COLO668 (cell line): ENCODE measurements around the gene NRDC.
A peak's percentile ranks its signal among the peaks of the same experiment; 100 is the strongest.

ENCODE experiments used
- DNase-seq: peaks from one replicate; lab custom pipeline; 2025; ENCODE audit not compliant: unreplicated experiment; lab: John Stamatoyannopoulos, UW

Gene NRDC, protein sequence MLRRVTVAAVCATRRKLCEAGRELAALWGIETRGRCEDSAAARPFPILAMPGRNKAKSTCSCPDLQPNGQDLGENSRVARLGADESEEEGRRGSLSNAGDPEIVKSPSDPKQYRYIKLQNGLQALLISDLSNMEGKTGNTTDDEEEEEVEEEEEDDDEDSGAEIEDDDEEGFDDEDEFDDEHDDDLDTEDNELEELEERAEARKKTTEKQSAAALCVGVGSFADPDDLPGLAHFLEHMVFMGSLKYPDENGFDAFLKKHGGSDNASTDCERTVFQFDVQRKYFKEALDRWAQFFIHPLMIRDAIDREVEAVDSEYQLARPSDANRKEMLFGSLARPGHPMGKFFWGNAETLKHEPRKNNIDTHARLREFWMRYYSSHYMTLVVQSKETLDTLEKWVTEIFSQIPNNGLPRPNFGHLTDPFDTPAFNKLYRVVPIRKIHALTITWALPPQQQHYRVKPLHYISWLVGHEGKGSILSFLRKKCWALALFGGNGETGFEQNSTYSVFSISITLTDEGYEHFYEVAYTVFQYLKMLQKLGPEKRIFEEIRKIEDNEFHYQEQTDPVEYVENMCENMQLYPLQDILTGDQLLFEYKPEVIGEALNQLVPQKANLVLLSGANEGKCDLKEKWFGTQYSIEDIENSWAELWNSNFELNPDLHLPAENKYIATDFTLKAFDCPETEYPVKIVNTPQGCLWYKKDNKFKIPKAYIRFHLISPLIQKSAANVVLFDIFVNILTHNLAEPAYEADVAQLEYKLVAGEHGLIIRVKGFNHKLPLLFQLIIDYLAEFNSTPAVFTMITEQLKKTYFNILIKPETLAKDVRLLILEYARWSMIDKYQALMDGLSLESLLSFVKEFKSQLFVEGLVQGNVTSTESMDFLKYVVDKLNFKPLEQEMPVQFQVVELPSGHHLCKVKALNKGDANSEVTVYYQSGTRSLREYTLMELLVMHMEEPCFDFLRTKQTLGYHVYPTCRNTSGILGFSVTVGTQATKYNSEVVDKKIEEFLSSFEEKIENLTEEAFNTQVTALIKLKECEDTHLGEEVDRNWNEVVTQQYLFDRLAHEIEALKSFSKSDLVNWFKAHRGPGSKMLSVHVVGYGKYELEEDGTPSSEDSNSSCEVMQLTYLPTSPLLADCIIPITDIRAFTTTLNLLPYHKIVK

DNA sequence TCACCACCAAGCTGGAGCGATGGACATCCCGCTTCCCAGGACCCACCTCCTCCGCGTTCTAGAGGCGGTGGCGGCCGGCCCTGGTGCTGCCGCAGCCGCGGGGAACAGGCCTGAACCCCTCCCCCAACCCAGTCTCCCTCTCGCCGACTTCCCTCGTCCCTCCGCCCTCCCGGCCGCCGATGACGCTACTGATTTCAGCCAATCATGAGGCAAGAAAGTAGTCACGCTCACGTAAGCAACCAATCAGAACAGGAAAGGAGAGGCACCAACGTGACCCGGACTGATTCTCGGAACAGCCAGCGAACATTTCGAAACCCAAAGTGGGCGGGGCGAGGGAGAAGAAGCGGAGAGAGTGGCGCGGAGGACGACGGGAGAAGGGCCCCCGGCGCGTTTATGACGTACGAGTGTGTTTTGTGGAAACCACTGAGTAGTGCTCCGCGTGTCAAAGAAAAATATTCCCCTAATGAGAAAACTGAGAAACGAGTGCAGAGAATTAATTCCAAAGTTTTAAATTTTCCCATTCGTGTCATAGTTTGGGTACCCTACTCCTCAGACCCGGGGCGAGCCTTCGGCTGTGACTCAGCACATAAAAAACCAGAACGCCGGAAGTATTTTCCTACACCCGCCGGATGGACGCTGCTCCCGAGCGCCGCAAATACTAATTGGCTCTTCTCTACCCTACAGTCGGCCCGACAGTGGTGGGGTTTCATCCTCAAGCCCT is at the start of gene NRDC:
Gene NRDC (minus strand): TSS at position 112 of the 721 bp plus-strand sequence. CDS start 112 bp downstream, outside the sequence.
- DNase-seq, result peak; percentile 100

DNA sequence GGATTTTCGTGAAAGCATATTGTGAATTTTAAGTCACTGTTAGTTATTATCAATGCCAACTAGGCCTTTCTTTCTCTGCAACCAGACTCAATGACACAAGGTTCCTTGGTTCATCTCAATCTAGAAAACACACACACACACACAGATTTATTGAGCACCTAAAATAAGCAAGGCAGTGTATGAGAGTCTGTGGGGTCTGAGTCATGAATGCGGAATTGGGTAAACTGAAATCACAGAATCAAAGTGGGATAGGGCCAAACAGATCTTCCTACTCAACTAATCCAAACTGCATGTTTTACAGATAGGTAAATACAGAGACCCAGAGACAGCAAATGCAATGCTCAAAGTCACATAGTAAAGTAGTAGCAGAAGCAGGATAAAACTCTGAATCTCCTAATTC is 48.5 kb upstream of the NRDC start:
- DNase-seq, result no peak

DNA sequence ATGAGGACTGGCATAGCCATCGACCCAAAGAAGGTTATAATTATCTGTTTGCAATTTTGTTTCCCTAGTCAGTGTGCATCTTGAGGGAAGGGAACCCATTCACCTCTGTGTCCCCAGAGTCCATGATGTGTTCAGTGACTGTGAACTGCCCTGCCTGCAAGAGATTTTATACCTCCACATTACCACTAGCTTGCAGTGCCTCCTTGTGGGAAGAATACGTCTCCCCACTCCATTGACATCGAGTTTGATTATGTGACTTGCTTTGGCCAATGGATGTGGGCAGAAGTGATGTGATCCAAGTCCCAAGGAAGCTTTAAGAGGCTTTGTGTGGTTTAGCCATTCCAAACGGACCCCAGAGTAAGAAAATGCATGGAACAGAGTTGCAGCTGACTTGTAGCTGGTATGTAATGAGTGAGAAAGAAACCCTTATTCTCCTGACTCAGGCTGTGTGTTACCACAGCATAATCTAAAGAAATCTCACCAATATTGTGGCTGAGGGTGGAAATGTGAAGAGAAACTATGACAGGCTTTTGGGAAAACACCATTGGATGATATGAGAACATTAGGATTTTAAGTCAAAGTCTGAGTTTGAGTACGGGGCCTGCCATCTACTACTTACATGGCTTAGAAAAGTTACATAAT is 47.8 kb upstream of the NRDC start:
- DNase-seq, result no peak

DNA sequence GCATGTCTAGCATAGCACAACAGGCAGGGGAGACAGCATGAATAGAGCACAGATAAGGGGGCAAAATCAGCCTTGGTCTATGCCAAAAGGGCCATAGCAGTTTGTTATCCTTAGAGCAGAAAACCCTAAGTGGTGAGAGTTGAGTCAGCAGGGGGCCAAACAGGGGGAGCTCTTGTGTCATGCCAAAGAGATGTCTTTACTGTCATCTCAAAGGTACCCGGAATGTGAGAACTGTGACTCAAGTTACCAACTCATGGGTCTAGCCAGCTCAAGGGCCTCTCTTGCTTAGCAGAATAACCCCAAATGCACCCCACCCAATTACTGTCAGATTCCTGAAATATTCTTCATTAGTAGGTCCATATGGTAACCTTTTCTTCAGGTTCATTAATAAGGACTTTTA is 45.9 kb upstream of the NRDC start:
- no peak for DNase-seq

DNA sequence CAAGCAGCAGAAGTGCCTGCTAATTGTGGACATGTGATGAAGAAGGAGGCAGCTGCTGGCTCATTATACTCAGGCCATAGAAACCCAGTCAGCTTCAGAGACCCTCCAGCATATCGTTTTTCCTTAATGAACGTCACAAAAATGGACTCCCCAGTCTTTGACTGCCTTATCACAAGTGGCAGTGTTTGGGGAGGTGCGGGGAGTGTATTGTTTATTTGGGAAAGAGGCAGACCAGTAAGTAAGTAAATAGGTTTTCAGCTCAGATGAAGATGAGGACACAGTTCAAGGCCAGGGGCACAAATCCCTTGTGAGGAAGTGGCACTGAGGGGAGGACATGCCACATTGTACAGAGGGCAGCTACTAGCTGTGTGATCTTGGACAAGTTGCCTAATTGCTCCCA is 43.5 kb upstream of the NRDC start:
- no peak for DNase-seq

DNA sequence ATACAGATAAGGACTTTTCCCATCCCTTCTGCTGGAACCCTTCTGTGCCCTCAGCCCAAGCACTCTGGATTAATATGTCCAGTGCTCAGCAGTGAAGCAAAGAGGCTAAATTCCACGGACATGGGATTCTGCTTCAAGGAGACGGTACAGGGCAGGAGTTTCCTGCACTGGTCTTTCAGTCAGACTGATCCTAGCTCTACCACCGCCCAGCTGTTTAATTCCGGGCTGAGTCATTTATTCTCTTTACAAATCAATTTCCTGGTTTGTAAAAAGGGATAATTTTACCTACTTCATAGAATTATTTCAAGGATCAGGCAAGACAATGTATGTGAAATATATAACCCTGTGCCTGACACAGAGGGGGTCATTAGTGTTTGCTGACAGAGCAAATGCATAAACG is 41.6 kb upstream of the NRDC start:
- no peak for DNase-seq

DNA sequence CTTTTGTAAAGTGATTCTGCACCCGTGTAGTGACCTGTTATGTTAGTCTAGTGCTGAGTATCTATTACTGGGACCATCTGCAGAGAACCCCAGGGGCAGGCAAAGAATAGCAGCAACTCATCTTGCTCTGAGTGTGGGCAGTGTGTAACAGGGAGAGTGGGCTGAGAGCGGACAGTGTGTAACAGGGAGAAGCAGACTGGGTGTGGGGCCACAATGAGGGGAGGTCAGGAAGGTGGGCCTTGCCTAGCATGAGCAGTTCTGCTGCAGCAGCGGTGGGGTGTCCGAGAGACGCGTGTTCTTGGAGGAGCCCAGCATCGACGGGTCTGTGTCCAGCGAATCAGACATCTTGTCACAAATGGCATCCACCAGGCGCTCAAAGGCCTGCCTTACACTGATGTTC is 41.2 kb upstream of the NRDC start:
- DNase-seq, result no peak

DNA sequence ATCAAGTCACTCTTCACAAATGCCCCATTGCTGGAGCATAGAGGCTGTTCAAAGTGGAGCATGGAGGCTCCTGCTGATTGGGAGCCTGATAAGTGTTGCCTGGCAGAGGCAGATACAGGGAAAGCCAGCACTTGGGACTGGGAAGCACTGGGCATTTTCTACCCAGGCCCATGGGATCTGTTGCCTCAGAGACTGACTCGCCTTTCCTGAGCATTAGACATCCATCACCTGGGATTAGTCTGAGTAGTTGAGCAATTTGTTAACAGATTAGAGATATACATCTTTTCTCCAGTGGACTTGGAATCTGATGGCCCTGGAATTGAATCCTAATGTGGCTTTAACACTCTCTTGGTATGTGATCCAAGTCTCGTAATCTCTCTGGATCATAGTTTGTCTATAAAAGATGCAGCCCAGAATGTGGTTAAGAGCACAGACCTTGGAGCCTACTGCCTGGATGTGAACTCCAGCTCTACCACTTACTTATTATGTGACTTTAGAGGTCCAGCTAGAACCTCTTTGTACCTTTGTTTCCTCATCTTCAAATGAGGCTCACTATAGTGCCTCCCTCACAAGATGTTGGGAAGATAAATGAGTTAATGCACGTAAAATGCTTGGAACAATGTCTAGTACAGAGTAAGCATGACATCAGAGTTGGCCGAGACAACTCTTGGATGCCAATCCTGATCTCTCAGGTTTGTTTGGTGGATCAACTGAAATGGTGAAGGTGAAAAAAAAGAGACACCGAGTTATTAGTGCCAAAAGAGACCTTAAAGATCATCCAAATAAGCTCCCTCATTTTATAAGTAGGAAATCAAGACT is 38.3 kb upstream of the NRDC start:
- no peak for DNase-seq

DNA sequence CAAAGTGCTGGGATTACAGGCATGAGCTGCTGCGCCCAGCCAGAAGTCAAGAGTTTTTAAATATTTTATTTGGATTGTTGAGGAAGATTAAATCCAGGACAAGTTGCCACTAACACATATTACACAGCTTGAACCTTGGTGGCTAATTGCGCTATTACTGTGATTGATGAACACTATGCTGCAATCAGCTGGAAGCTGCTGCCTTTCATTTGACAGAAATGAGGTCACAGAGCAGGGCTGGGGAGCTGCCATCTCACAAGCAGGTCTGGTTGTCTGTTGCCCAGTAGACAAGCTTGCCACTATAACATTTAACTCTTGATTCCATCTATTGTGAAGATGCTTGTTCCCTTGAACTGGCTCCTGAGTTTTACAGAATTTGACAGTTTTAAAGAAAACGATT is 37.4 kb upstream of the NRDC start:
- DNase-seq, result no peak

DNA sequence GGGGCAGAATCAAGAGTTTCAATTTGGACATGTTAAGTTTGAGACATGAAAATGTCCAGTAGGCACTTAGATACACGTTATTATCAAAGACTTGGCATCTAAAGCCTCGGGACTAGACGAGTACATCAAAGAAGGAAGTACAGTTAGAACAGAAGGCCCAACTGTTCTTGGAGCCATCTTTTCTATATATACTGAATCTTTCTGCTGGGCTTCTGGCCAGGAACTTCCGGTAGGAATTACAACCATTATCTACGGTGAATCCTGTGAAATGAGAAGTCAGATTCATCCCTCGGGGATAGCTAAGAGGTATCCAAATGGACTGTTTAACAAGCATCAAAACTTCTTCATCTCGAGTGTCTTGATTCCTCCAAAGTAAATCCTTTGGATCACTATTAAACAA is 34.4 kb upstream of the NRDC start:
- DNase-seq, result no peak

DNA sequence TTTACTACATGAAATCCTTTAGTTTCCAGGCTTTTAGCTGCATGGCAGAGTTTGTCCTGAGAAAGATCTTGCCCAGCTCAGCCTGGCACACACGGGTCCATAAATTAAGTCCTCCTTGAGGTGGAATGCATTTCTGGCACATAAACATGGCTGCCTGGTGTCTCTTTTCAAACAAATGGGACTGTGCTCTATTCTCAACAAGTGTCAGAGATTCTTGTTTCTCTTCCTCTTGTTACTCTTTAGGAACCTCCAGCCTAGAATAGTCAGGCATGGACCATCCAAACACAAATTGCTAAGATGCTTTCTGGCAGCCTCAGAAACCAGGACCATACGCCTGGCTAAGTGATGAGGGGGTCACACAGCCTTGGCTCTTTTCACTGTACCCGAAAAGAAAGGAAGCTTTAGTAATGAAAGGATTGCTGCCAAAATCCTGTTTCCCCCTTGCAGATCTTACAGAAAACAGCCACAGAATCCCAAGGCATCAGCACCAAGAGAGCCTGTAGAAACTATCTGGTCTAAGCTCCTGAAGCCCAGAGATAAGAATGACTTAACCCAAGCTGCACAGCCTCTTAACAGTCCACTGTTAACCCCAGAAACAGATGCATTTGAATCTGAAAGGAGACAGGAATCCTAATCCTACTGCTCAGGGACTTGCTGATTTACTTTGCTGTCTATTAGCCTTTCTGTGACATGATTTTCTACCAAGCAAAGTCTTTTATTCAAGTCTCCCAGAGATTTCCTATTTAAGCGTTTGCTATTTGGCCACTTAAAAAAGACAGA is 31.9 kb upstream of the NRDC start:
- DNase-seq, result no peak

DNA sequence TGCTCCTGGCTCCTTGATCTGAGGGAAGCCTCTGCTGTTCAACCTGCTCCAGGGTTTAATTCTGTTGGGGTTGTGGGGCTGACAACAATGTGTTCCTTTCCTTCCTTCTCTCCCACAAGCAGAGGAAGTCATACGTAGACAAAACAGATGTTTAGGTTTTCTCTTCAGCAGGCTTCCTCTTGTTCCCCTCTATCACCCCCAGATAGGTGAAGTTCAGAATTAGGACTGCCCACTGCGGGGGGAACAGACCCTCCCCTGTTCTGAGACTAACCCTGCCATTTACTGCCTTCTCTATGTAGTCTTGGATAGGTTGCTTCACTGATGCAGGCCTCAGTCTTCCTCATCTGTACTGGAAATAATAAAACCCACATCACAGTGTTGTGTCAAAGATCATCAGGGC is 30.0 kb upstream of the NRDC start:
- no peak for DNase-seq

DNA sequence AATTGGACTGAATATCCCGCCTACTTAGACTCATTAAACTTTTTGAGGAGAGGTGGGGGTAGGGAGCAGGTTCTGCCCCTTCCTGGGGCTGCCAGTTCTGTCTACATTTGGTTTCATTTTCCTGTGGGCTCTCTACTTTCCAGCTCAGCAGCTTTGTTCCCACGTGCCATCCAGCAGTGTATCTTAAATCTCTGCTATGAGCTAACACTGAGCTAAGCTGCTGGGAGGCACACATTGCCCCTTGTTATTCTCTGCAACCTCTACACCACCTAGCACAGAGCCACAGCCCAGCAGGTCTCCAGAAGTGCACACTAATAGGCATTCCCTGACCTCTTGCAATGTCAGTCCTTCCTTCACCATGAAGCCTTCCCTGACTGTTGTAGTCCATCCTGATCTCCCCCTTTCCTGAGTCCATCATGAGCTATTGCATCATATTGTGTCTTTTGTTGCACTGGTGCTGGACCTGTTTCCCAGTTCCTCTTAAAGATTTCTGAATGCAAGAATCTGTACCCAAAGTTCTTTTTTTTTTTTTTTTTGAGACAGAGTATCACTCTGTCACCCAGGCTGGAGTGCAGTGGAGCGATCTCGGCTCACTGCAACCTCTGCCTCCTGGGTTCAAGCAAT is 28.7 kb upstream of the NRDC start:
- DNase-seq, result no peak

DNA sequence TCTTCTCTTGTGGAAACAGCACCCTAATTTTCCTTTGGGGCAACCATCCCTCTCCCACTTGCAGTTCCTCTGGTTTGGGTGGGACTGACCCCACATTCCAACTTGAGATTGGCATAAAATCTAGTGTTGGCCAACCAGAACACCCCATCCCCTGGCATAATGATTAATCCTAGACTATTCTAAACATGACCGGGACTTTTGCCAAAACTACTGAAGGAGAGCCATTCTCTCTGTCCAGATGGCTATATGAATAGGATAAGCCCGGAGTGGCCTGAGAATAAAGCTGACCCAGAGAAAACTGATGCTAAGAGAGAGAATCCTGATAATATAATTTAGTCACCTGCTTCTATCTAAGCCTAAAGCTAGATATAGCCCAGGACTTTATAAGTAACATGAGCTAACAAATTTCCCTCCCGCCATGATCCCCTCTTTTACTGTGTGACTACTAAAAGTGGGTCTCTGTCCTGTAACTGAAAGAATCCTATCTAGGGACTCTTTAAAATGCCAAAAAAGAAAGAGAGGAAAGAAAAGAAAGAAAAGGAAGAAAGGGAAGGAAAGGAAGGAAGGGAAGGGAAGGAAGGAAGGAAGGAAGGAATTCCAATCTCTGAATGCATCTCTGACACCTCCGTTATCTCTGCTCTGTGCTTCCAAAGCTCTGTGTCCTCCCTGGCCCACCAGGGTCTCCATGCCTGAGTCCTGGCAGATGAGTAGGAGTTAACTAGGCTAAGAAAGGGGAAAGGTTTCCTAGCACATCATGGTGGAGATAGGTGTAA is 28.0 kb upstream of the NRDC start:
- DNase-seq, result no peak

DNA sequence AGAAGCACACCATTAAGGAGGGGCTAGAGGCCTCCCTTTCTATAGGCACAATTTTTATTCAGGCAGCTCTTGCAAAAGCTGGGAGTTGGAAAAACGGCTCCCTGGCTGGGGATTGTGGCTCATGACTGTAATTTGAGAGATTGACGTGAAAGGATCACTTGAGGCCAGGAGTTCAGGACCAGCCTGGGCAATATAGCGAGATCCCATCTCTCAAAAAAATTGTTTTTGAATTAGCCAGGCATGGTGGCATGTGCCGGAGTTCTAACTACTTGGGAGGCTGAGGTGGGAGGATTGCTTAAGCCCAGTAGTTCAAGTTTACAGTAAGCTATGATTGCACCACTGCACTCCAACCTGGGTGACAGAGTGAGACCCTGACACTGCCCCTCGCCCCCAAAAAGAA is 23.9 kb upstream of the NRDC start:
- no peak for DNase-seq

DNA sequence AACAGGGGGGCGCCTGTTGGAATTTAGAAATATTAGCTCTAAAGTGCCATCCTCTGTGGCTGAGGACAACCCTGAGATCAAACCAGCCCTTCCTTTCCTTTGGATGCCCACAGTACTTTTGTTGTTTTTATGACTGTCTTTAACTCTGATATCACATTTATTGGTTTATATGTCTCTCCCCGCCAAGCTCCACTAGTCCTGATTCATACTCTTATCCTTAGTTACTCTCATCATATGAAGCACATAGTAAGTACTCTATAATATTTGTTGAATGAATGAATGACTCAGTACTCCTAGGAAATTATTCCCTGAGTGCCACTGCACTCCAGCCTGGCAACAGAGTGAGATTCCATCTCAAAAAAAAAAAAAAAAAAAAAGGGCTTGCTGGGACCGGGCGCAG is 22.6 kb upstream of the NRDC start:
- DNase-seq, result no peak

DNA sequence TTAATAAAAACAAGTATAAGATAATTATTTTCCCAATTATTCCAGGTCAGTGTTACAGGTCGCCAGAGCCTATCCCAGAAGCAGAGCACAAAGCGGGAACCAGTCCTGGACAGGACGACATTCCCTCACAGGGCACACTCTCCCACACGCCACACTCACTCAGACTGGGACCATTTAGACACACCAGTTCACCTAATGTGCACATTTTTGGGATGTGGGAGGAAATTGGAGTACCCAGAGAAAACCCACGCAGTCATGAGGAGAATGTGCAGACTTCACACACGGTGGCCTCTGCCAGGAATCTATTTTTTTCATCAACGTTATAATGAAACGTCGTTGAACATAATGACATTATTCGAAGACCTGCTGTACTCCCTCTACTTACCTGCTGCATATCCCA is 20.5 kb upstream of the NRDC start:
- no peak for DNase-seq
